Kidney (tissue), 14 donors: Measurements from ENCODE around the gene PPP1R16B. TPM values are rescaled to one million over a fixed set of nuclear protein-coding genes. Genes with fewer than 3 reads are reported as not detected.

Experiments used
- DNase-seq, 5 donors: peaks; one replicate each; pipeline ENCODE4 v3.0.0-alpha.2; 2013 to 2020
- FAIRE-seq: peaks from 2 replicates; lab custom pipeline; 2012; peaks lifted over from hg19 to GRCh38; lab: Jason Lieb, UNC
- H3K27ac ChIP-seq, 2 donors: one replicate each; pipeline ENCODE4 v1.7.0; 2013; ENCODE audit warnings: low read depth in 2 of 2, low read length in 2 of 2, inconsistent platforms in 1 of 2
- H3K27me3 ChIP-seq: one replicate; pipeline ENCODE4 v1.7.1; 2013; ENCODE audit warnings: low read length, inconsistent platforms; ENCODE audit not compliant: control insufficient read depth, insufficient read depth
- H3K36me3 ChIP-seq, 3 donors: one replicate each; pipeline versions ENCODE4 v1.7.0 to v1.7.1; 2013; ENCODE audit warnings: low read length in 3 of 3, control low read depth in 1 of 3, inconsistent platforms in 1 of 3; ENCODE audit not compliant: insufficient read depth in 3 of 3, control insufficient read depth in 2 of 3
- H3K4me1 ChIP-seq, 3 donors: one replicate each; pipeline versions ENCODE4 v1.7.0 to v1.7.1; 2013; ENCODE audit warnings: low read length in 3 of 3, inconsistent platforms in 1 of 3, low read depth in 1 of 3; ENCODE audit not compliant: control insufficient read depth in 2 of 3, insufficient read depth in 2 of 3
- H3K4me3 ChIP-seq, 3 donors: one replicate each; pipeline versions ENCODE4 v1.7.0 to v1.8.1; 2013; ENCODE audit warnings: low read length in 3 of 3, control low read depth in 1 of 3, inconsistent platforms in 1 of 3
- H3K9ac ChIP-seq, 3 donors: one replicate each; pipeline versions ENCODE4 v1.7.0 to v1.7.1; 2013; ENCODE audit warnings: low read length in 3 of 3, control low read depth in 1 of 3, inconsistent platforms in 1 of 3
- H3K9me3 ChIP-seq, 3 donors: one replicate each; pipeline versions ENCODE4 v1.7.0 to v1.7.1; 2013; ENCODE audit warnings: low read length in 3 of 3, control low read depth in 1 of 3, inconsistent platforms in 1 of 3; ENCODE audit not compliant: control insufficient read depth in 2 of 3, insufficient read depth in 1 of 3
- intact Hi-C: fragments of 100-400 bp; cut with DNase I; formaldehyde crosslinking; loops from one replicate; pipeline ENCODE4 v1.11.1; 2022
- polyA plus RNA-seq: library from polyadenylated mRNA; stranded (reverse); fragments of 350-450 nt; fragmentation: Illumina TruSeq; extraction: RNeasy Lipid Tissue Mini Kit (QIAGEN cat#74804); gene quantifications from one replicate; pipeline ENCODE4 v1.2.3, GENCODE V29; 2014; ENCODE audit warnings: low read depth, low replicate concordance; ENCODE audit not compliant: insufficient read depth
- total RNA-seq: library from RNA; stranded (reverse); fragmentation: NEBNext Ultra II Directional; extraction: Animal tissue kit (Norgen Biotek cat#: 25700); gene quantifications from one replicate; pipeline ENCODE4 v1.2.1, GENCODE V29; 2021
- TF ChIP-seq, protein P1 (sequence below): IDR thresholded peaks from 3 replicates; pipeline ENCODE4 v1.5.1; 2012; ENCODE audit warnings: mild to moderate bottlenecking, moderate library complexity, borderline replicate concordance; ENCODE audit not compliant: insufficient read depth; ENCODE audit errors: extremely low read depth
- donor health status: control.
- donor health status: control.
- donor health status: control.
- donor health status: control.
- donor health status: control.
- donor health status: DM: yes; HTN: yes; CAD: no.
- donor health status: Normal renal cell carcinoma (clear cell type).

The PPP1R16B gene
- total and polyA plus RNA-seq, 2 donors from 2014 or later = 11.5 to 29.4 TPM

DNA sequence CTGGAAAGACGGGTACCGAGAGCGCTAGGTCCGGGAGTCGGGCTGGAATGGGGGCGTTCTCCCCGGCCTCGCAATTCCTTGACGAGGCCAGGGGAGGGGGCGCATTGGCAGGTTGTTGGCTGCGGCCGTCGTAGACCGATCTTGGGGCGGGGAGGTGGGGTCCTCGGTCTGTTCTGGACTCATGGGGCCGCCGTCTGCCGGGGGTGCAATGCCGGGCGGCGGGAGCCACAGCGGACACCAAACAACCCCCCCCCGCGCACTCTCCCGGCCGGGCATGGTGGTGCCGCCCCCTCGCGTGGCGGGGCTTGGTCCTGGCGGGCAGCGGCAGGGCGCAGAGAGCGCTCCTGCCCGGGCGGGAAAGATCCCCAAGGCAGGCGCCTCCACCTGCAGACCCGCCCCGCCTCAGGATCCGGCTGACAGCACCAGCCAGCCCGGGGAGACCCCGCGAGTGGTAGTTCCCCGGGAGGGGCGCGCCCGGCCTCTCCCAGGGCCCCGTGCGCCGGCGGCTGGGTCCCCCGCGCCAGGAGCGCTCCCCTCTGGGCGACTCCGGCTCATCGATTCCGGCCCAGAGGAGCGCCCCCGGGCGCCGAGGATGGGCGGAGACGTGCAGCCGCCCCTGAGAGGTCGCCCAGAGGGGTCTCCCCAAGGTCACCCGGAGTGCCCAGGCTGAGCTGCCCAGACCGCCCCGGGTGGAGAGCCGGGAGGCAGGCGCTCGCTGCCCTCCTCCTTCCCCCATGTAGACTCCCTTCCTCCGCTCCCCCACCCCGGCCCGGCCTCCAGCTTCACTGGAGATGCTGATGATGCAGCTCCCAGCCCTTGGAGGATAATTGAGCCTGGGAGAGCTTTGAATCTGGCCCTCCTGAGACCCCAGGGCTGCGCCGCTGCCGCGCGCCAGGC, 709 bp downstream of the PPP1R16B start:
- no peaks in the 10 kb centered on the region for H3K9me3 ChIP-seq
- DNase-seq (peak in 4 of 5 donors; percentile 6 to 79 (median 40)), FAIRE-seq (no peak)
- peak overlapping the region in 1 of 3 donors; percentile 65 for H3K9ac ChIP-seq
- peak overlapping the region; percentile 16 to 67 (median 52) for H3K4me3 ChIP-seq
- H3K36me3 ChIP-seq = peaks cover 0 to 8% (median 3%) of the 10 kb centered on the region in 3 donors
- H3K4me1 ChIP-seq = peaks cover 0 to 34% (median 21%) of the 10 kb centered on the region in 3 donors
- peaks cover 8% of the 10 kb centered on the region for H3K27me3 ChIP-seq
- H3K27ac ChIP-seq = peak overlapping the region; percentile 69 to 77
- intact Hi-C loops = no loop called here
- TF ChIP-seq, protein P1, sequence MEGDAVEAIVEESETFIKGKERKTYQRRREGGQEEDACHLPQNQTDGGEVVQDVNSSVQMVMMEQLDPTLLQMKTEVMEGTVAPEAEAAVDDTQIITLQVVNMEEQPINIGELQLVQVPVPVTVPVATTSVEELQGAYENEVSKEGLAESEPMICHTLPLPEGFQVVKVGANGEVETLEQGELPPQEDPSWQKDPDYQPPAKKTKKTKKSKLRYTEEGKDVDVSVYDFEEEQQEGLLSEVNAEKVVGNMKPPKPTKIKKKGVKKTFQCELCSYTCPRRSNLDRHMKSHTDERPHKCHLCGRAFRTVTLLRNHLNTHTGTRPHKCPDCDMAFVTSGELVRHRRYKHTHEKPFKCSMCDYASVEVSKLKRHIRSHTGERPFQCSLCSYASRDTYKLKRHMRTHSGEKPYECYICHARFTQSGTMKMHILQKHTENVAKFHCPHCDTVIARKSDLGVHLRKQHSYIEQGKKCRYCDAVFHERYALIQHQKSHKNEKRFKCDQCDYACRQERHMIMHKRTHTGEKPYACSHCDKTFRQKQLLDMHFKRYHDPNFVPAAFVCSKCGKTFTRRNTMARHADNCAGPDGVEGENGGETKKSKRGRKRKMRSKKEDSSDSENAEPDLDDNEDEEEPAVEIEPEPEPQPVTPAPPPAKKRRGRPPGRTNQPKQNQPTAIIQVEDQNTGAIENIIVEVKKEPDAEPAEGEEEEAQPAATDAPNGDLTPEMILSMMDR = no peak

- TF ChIP-seq, protein P1 = peak; percentile 5
- peak overlapping the region; percentile 23 to 79 for H3K27ac ChIP-seq
- DNase-seq (peak in 3 of 5 donors; percentile 12 to 37 (median 24)), FAIRE-seq (no peak)
- H3K4me1 ChIP-seq = peaks cover 0 to 38% (median 29%) of the 10 kb centered on the region in 3 donors
- peaks cover 8% of the 10 kb centered on the region for H3K27me3 ChIP-seq
- intact Hi-C loops = no loop called here
- H3K4me3 ChIP-seq = peak overlapping the region in 2 of 3 donors; percentile 36 to 67
- peak overlapping the region in 1 of 3 donors; percentile 65 for H3K9ac ChIP-seq
- H3K36me3 ChIP-seq = peaks cover 0 to 8% (median 3%) of the 10 kb centered on the region in 3 donors
- H3K9me3 ChIP-seq = no peaks in the 10 kb centered on the region
Measured at GRCh38 chr20:38806855-38807655, 1.6 kb downstream of the PPP1R16B start.

GRCh38 chr20:38809942-38810341, 4.4 kb downstream of the PPP1R16B start:
- Histone ChIP-seq H3K27ac (no peak overlapping the region), H3K27me3 (peaks cover 8% of the 10 kb centered on the region), H3K4me1 (peaks cover 0 to 46% (median 35%) of the 10 kb centered on the region in 3 donors), H3K36me3 (peaks cover 0 to 8% (median 3%) of the 10 kb centered on the region in 3 donors), H3K4me3 (no peak overlapping the region), H3K9ac (no peak overlapping the region), H3K9me3 (no peaks in the 10 kb centered on the region)
- intact Hi-C loops = no loop called here
- DNase-seq (no peak), FAIRE-seq (no peak)
- TF ChIP-seq, protein P1 = no peak
